ENCODE data around the gene GATAD2A.
A peak's percentile ranks its signal among the peaks of the same experiment; 100 is the strongest.

GATAD2A gene

DNA sequence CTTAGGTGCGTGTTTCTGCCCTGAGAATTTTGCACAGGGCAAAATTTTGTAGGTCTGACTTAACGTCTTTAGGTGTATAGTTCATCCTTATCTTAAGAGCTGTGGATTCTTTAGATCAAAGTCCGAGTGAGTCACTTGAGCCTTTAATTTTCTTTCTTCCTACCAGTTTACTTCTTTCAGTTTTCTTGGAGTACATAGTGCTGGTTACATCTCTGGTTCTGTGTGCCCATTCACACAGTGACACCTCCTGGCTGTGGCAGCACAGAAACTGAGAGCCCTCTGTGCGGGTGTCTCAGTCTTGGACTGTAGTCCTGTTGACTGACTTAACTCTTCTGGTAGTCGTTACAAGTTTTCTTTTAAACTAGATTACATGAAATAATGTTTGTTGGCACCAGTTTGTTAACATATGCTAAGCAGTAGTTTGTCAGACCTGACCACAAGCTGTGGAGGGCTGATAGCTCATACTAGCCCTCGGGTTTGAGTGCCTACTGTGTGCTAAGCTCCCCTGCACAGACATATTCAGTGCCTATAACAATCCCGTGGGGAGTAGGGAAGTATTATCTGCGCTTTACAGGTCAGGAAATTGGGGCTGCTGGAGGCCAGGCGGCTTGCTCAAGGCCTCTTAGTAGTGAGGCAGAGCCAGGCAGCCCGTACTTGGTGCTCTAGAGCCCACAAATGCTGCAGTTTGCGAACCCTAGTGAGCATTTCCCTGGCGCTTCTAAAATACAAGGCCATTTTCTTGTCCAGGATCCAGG, 1.6 kb downstream of the GATAD2A start:
- Histone ChIP-seq H3K4me1 (ENCODE audit: low read depth, poor library complexity, severe bottlenecking) (peaks cover 44% of the 10 kb centered on the region), H3K36me3 (ENCODE audit: insufficient read depth) (no peaks in the 10 kb centered on the region), H3K4me2 (peak overlapping the region; percentile 92), H3K4me3 (IDR thresholded peaks at IDR 0.05; ENCODE audit: insufficient read depth, low read depth, low read length) (no peak overlapping the region), H4K20me1 (ENCODE audit: insufficient read depth) (peaks cover 29% of the 10 kb centered on the region), H3K27me3 (ENCODE audit: insufficient read depth, low read depth) (no peaks in the 10 kb centered on the region), H3K79me2 (ENCODE audit: insufficient read depth, low read depth) (peaks cover 53% of the 10 kb centered on the region), H2AFZ (ENCODE audit: low read depth) (no peak overlapping the region), H3K9ac (peak overlapping the region; percentile 76; the same call in 1 of the 2 replicates), H3K27ac (peak overlapping the region; percentile 35; the same call in 1 of the 2 replicates)
- TF ChIP-seq CTCF (conservative IDR thresholded peaks at IDR 0.05; ENCODE audit: low read depth, low read length): no peak

GRCh38 chr19:19407633-19407930, 2.1 kb downstream of the GATAD2A start:
- Histone ChIP-seq H3K4me2 (peak overlapping the region; percentile 92; the same call in 1 of the 2 replicates), H2AFZ (ENCODE audit: low read depth) (no peak overlapping the region), H3K27me3 (ENCODE audit: insufficient read depth, low read depth) (no peaks in the 10 kb centered on the region), H3K9ac (no peak overlapping the region), H4K20me1 (ENCODE audit: insufficient read depth) (peaks cover 29% of the 10 kb centered on the region), H3K36me3 (ENCODE audit: insufficient read depth) (no peaks in the 10 kb centered on the region), H3K79me2 (ENCODE audit: insufficient read depth, low read depth) (peaks cover 58% of the 10 kb centered on the region), H3K27ac (no peak overlapping the region), H3K4me3 (IDR thresholded peaks at IDR 0.05; ENCODE audit: insufficient read depth, low read depth, low read length) (no peak overlapping the region), H3K4me1 (ENCODE audit: low read depth, poor library complexity, severe bottlenecking) (peaks cover 39% of the 10 kb centered on the region)
- no peak for TF ChIP-seq CTCF (conservative IDR thresholded peaks at IDR 0.05; ENCODE audit: low read depth, low read length)

- peaks cover 26% of the 10 kb centered on the region for H3K4me1 ChIP-seq (ENCODE audit: low read depth, poor library complexity, severe bottlenecking)
- no peaks in the 10 kb centered on the region for H3K36me3 ChIP-seq (ENCODE audit: insufficient read depth)
- TF ChIP-seq CTCF (conservative IDR thresholded peaks at IDR 0.05; ENCODE audit: low read depth, low read length): no peak
- peaks cover 74% of the 10 kb centered on the region for H3K79me2 ChIP-seq (ENCODE audit: insufficient read depth, low read depth)
- no peaks in the 10 kb centered on the region for H3K27me3 ChIP-seq (ENCODE audit: insufficient read depth, low read depth)
- H3K27ac ChIP-seq: no peak overlapping the region
- H3K4me3 ChIP-seq (IDR thresholded peaks at IDR 0.05; ENCODE audit: insufficient read depth, low read depth, low read length): no peak overlapping the region
- H2AFZ ChIP-seq (ENCODE audit: low read depth): no peak overlapping the region
- H4K20me1 ChIP-seq (ENCODE audit: insufficient read depth): peaks cover 37% of the 10 kb centered on the region
- H3K4me2 ChIP-seq: no peak overlapping the region
- H3K9ac ChIP-seq: no peak overlapping the region
Measured at GRCh38 chr19:19409205-19409604, 3.7 kb downstream of the GATAD2A start.

GRCh38 chr19:19409631-19410030, 4.2 kb downstream of the GATAD2A start:
- peaks cover 22% of the 10 kb centered on the region for H3K4me1 ChIP-seq (ENCODE audit: low read depth, poor library complexity, severe bottlenecking)
- no peaks in the 10 kb centered on the region for H3K27me3 ChIP-seq (ENCODE audit: insufficient read depth, low read depth)
- no peak overlapping the region for H3K27ac ChIP-seq
- H3K79me2 ChIP-seq (ENCODE audit: insufficient read depth, low read depth): peaks cover 78% of the 10 kb centered on the region
- no peak overlapping the region for H3K4me3 ChIP-seq (IDR thresholded peaks at IDR 0.05; ENCODE audit: insufficient read depth, low read depth, low read length)
- no peak overlapping the region for H3K4me2 ChIP-seq
- H2AFZ ChIP-seq (ENCODE audit: low read depth): no peak overlapping the region
- H4K20me1 ChIP-seq (ENCODE audit: insufficient read depth): peaks cover 40% of the 10 kb centered on the region
- TF ChIP-seq CTCF (conservative IDR thresholded peaks at IDR 0.05; ENCODE audit: low read depth, low read length): no peak
- H3K9ac ChIP-seq: no peak overlapping the region
- H3K36me3 ChIP-seq (ENCODE audit: insufficient read depth): no peaks in the 10 kb centered on the region
